ENCODE measurements around the gene HEATR9.

GRCh38 chr17:35895636-35896587 lies 27.2 kb upstream of the HEATR9 start:
- no peak for TF ChIP-seq CTCF (IDR thresholded peaks at IDR 0.05)
- TF ChIP-seq EZH2 (IDR thresholded peaks at IDR 0.05), result no peak
- TF ChIP-seq EZH2phosphoT487 (IDR thresholded peaks at IDR 0.05), result no peak

Data from neural progenitor cell (in vitro differentiated cells).